DOHH2 (cell line): ENCODE measurements around the gene HAND1.

Experiments used
- CTCF ChIP-seq: fragments of 200-600 bp; sonication (generic); IDR thresholded peaks from one replicate; pipeline ENCODE4 v1.5.1; 2014; ENCODE audit warnings: antibody characterized with exemption, mild to moderate bottlenecking, low read depth, low read length; ENCODE audit not compliant: poor library complexity, severe bottlenecking
- EZH2phosphoT487 ChIP-seq: fragments of 200-600 bp; sonication (generic); IDR thresholded peaks from 2 replicates; pipeline ENCODE4 v1.6.1; 2017; ENCODE audit warnings: borderline replicate concordance, mild to moderate bottlenecking, antibody characterized with exemption, low read length, moderate library complexity, mixed read lengths

- TF ChIP-seq CTCF (no peak), EZH2phosphoT487 (no peak)
Measured at GRCh38 chr5:154461531-154461930, 16.5 kb downstream of the HAND1 start.
